ENCODE measurements around the gene HDAC9. TPM values are rescaled to one million over a fixed set of nuclear protein-coding genes. Genes with fewer than 3 reads are reported as not detected.

Gene HDAC9
- total RNA-seq, 2 experiments from 2014 or later: 1.5 to 3.0 TPM

DNA sequence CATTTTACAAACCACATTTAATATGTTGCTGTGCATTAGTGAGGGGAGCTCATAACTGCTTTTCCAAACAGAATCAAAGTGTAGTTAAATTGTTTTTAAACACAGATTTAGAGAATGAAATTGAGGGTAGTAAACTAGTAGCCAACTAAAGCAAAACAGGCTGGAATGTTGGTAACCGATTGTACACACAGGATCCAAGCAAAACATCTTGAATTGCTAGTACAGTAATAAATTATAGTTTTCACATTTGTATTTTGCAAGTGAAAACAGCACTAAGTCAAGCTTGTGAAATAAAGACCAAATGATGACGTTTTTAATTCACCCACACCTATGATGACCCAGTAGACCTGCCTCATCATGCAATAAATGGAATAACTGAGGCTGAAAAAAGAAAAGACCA, 198.3 kb downstream of the HDAC9 start:
- Mint-ChIP-seq H3K9me3 (no peaks in the 10 kb centered on the region), H3K27me3 (no peaks in the 10 kb centered on the region), H3K4me1 (ENCODE audit: low read depth) (no peaks in the 10 kb centered on the region), H3K4me3 (no peak overlapping the region), H3K36me3 (ENCODE audit: low read depth) (no peaks in the 10 kb centered on the region), H3K27ac (no peak overlapping the region)
- no peak for TF ChIP-seq CTCF (IDR thresholded peaks at IDR 0.05)
- CTCF ChIA-PET: no interaction called here
- no peak for ATAC-seq
- POLR2A ChIA-PET: no interaction called here
- intact Hi-C loops (cut with micrococcal nuclease): loop anchor here (10.0 kb wide), 1 partner anchor 59 kb away; no protein-coding TSS in a partner anchor
- DNase-seq: no peak

- no peak for TF ChIP-seq CTCF (IDR thresholded peaks at IDR 0.05)
- ATAC-seq (no peak), DNase-seq (no peak)
- H3K36me3 Mint-ChIP-seq (ENCODE audit: low read depth): no peaks in the 10 kb centered on the region
- H3K9me3 Mint-ChIP-seq: no peaks in the 10 kb centered on the region
- H3K4me1 Mint-ChIP-seq (ENCODE audit: low read depth): no peaks in the 10 kb centered on the region
- intact Hi-C loops (cut with micrococcal nuclease): loop anchor here (10.0 kb wide), 1 partner anchor 60 kb away; no protein-coding TSS in a partner anchor
- H3K4me3 Mint-ChIP-seq: no peak overlapping the region
- no peaks in the 10 kb centered on the region for H3K27me3 Mint-ChIP-seq
- ChIA-PET POLR2A (no interaction called here), CTCF (no interaction called here)
- no peak overlapping the region for H3K27ac Mint-ChIP-seq
Observed at GRCh38 chr7:18694484-18694883, 198.9 kb downstream of the HDAC9 start.

DNA sequence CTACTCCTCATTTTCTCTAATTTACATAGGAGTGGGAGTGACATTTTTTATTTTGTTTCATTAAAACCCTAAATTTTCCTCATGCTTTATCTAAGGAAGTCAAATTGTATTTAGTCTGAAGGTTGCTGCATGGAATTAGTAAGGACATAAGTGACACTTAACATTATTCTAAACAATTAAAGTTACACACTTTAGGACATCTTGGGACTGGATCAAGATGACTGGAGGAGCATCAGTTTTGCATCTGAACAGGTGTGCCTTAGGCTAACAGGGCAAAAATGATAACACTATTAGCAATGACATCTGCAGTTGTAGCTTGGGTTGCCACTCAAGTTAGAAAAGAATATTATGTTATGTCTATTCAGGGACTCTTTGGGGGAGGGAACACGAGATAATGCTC, 199.4 kb downstream of the HDAC9 start:
- no peaks in the 10 kb centered on the region for H3K4me1 Mint-ChIP-seq (ENCODE audit: low read depth)
- no peak for ATAC-seq
- TF ChIP-seq CTCF (IDR thresholded peaks at IDR 0.05): no peak
- ChIA-PET POLR2A (no interaction called here), CTCF (no interaction called here)
- no peak overlapping the region for H3K4me3 Mint-ChIP-seq
- H3K36me3 Mint-ChIP-seq (ENCODE audit: low read depth): no peaks in the 10 kb centered on the region
- H3K27ac Mint-ChIP-seq: no peak overlapping the region
- H3K9me3 Mint-ChIP-seq: no peaks in the 10 kb centered on the region
- intact Hi-C loops (cut with micrococcal nuclease): loop anchor here (10.0 kb wide), 1 partner anchor 60 kb away; no protein-coding TSS in a partner anchor
- H3K27me3 Mint-ChIP-seq: no peaks in the 10 kb centered on the region
- DNase-seq: no peak

DNA sequence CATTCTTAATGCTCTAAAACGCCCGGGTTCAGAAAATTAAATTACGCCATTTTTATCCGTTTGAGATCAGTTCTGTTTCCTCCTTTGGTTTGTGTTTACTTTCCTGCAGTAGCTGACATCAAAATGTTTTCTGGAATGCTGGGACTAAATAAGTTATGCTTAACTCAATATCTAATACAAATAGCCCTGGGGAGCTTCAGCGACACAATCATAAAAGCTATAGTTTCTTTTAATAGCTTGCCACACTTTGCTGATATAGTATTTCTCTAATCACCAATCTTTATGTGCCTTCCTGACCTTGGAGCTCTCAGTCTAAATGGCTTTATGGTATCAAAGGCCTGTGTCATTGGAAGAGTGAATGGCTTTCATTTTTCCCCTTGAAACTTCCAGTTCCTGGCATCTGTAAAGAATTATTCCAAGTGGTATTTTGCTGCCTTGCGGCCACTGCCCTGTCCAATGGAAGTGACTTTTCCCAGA, 202.7 kb downstream of the HDAC9 start:
- ChIA-PET CTCF (no interaction called here), POLR2A (no interaction called here)
- H3K36me3 Mint-ChIP-seq (ENCODE audit: low read depth): no peaks in the 10 kb centered on the region
- DNase-seq (no peak), ATAC-seq (no peak)
- intact Hi-C loops (cut with micrococcal nuclease): loop anchor here (10.0 kb wide), 1 partner anchor 63 kb away; no protein-coding TSS in a partner anchor
- no peak overlapping the region for H3K4me3 Mint-ChIP-seq
- no peaks in the 10 kb centered on the region for H3K4me1 Mint-ChIP-seq (ENCODE audit: low read depth)
- no peaks in the 10 kb centered on the region for H3K9me3 Mint-ChIP-seq
- TF ChIP-seq CTCF (IDR thresholded peaks at IDR 0.05): no peak
- no peak overlapping the region for H3K27ac Mint-ChIP-seq
- H3K27me3 Mint-ChIP-seq: no peaks in the 10 kb centered on the region

DNA sequence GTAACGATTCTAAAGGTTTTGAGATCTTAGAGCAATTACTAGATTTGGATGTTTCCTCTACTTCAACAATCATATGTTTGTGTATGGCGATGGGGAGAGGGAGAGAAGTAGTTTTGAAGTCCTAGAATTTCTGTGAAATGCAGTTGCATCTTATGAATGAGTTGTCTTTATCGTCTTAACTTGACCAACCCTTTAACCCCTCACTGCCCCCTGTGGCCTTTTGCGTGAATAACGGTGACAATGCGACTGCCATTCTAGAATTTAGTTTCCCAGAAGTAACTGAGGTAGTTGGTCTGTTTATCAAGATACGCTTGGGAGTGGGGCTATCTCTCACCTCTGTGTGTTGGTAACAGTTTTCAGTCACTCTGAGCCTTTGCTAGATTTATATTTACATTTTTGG, 204.6 kb downstream of the HDAC9 start:
- Mint-ChIP-seq H3K27me3 (no peaks in the 10 kb centered on the region), H3K4me3 (no peak overlapping the region), H3K9me3 (no peaks in the 10 kb centered on the region), H3K27ac (no peak overlapping the region), H3K4me1 (ENCODE audit: low read depth) (no peaks in the 10 kb centered on the region), H3K36me3 (ENCODE audit: low read depth) (no peaks in the 10 kb centered on the region)
- POLR2A ChIA-PET: interaction anchor here (1.0 kb wide), 1 partner anchor 12 kb away, joined by 4 read pairs; no protein-coding TSS in a partner anchor
- TF ChIP-seq CTCF (IDR thresholded peaks at IDR 0.05): peak; percentile 14
- CTCF ChIA-PET: no interaction called here
- intact Hi-C loops (cut with micrococcal nuclease): no loop called here
- peak; percentile 22 for DNase-seq
- no peak for ATAC-seq

Data from activated CD8-positive, alpha-beta T cell treated with anti-CD3 and anti-CD28 coated beads for 36 hours (primary cell).